Activated T-cell treated with anti-CD3 and anti-CD28 coated beads, Interleukin-2, amount 50 U/mL, for 1 hour (primary cell): ENCODE results near the gene SPON1.

ENCODE experiments used
- DNase-seq: peaks from one replicate; pipeline ENCODE4 v3.0.0-alpha.2; 2020

The SPON1 gene

DNA sequence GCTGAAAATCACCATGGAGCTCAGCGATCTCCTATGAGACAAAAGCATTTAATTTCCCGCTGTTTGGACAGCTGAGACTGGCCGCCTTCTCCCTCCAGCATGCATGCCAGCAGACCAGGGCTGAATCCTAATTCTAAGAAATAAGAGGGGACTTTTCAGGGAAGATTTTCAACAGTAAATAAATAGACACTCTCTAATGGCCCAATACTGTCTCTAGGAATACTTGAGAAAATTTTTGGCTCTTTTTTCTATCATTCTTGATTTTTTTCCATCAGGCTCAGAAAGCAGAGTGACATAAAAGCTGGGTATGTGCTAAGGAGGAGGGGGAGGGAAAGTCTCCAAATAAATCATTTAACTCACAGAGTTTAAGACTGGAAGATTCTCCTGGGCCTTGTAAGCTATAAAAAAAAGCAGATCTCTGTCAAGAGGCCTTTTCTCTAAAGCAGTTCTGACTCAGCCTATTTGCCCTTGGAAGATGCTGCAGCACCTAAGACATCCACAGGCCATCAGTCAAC is 17.6 kb upstream of the SPON1 start:
- no peak for DNase-seq

GRCh38 chr11:13947379-13947778 is 15.1 kb upstream of the SPON1 start:
- no peak for DNase-seq

GRCh38 chr11:13949876-13950275 is 12.6 kb upstream of the SPON1 start:
- no peak for DNase-seq

DNA sequence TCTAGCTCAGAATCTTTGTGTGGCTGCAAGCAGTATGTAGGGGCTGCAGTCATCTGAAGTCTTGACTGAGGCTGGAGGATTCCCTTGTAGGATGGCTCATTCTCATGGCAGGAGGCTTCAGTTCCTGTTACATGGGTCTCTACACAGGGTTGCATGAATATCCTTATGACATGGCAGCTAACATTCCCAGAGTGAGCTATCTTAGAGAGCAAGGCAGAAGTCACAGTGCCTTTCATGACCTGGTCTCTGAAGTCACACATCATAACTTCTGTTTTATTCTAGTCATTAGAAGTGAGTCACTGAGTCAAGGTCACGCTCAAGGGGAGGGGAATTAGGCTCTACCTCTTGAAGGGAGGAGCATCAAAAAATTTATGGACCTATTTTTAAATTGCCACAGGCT is 10.3 kb upstream of the SPON1 start:
- no peak for DNase-seq

DNA sequence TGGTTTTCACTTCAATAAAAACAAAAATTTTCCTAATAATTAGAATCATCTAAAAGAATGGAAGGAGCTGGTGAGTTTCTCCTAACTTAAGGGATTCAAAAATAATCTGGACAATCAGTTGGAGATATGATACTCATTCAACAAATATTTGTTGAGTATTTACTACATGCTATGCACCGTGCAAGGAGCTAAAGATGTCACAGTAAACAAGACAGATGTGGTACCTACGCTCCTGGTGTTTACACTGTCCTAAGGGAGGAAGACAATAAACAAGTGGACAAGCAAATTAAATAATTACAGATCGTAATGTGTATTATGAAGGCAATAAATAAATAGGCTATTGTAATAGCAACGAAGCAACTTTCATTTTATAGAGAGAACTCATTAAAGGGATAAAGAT is 9.9 kb upstream of the SPON1 start:
- no peak for DNase-seq

GRCh38 chr11:13954591-13954990 is 7.9 kb upstream of the SPON1 start:
- DNase-seq, result no peak

DNA sequence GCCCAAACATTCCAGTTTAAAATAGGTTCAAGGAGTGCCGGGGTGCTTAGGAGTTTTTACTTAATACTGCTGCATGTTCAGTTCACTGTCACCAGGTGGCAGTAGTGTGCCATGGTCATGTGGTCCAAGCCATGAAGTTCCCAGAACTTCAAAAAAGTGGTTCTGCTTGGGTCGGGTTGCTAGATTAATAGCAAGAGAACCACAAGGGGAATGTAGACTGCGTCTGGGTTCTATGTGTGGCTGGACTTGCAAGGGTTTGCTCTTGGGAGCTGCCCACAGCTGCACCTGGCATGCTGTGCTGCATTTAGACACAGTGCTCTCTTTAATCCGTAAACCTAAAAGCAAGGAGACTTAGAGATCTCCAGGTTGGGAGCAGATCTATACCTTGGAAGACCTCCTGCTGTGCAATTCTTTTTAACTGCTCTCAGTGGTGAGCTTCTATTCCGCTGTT is 6.5 kb upstream of the SPON1 start:
- DNase-seq, result peak; percentile 56

- DNase-seq, result no peak
Observed at GRCh38 chr11:13956988-13957387, 5.5 kb upstream of the SPON1 start.

DNA sequence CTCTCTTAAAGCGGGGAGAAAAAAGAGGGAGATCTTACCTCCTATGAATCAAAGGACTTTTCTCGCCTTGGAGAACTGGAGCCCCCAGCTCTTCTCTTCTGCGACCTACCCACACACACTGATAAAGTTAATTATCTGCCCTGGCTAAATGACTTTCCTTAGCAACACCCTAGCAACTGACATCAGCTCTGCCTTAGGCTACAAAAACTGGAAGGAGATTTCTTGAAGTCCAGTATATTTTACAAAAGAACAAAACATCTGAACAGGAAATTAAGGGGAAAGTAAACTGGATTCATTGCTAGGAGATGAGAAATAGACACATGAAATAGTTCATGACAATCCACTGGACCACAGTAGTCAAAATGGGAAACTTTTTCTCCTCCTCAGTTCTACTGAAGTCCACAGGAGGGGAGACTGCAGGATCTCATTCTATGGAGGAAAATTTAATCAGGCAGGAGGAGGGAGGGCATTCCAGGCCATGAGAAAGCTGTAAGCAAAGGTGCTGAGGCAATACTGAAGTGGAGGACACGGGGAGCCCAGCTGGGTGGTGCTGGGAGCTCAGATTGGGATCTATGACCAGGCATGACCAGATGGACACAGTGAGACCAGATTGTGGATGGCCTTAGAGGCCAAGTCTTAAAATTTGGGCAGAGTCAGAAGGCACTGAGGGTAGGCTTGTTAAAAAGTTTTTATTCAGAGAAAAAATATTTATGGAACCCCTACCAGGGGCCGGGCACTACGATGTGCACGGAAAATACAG is 3.7 kb upstream of the SPON1 start:
- DNase-seq, result no peak

DNA sequence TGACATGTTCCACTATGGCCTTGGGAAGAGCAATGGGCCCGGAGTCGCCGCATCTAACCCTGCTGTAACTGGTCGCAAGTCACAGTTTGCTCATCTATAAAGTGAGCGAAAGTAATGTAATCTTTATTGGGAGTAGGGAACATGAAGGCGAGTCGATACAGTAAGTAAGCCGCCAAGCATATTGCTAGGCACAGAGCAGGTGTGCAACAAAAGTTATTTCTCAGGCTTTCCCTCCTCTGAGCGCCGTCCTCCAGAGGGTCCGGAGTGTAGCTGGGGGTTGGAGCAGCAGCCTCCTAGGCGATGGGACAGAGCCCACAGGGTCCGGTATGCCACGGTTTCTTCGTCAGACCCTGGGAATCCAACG is 343 bp upstream of the SPON1 start:
- DNase-seq, result no peak

- DNase-seq, result peak; percentile 53
Observed at GRCh38 chr11:13963169-13963948, 836 bp downstream of the SPON1 start.

DNA sequence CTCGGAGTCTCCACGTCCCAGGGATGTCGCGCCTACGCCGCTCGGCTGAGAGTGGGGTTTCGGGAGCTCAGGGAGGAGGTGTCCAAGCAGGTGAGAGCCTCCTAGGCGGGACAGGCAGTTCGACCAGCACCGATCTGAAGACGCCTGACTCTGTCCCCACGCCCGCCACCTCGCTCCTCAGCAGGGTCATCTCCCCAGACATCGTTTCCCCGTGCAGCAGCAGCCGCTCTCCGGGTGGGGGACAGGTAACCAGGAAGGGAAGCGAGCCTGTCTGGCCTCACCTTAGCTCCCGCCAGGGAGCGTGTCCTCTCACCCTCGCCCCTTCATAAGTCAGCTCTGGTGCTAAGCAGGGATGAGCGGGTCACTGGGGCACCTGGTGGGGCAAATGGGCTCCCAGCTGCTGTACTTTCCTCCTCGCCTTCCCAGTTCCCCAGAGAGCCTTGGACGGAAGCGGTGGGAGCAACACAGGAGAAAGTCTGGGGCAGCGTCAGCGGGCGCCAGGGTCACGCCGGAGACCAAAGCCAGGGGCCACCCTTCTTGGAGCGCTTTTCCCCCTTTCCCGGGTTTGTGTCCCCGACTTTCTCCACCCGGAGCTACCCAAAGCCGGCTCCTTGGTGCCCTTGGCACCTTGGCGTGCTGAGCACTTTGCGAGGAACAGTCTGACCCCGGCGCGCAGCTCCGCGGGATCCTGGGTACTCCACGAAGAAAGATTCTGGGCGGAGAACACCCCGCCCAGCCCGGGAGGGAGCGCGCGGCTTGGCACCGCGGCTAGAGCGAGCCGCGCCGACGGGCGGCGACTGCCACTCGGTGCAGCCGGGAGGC is 1.6 kb downstream of the SPON1 start:
- DNase-seq, result peak; percentile 33

- no peak for DNase-seq
Observed at GRCh38 chr11:13964771-13965074, 2.2 kb downstream of the SPON1 start.

DNA sequence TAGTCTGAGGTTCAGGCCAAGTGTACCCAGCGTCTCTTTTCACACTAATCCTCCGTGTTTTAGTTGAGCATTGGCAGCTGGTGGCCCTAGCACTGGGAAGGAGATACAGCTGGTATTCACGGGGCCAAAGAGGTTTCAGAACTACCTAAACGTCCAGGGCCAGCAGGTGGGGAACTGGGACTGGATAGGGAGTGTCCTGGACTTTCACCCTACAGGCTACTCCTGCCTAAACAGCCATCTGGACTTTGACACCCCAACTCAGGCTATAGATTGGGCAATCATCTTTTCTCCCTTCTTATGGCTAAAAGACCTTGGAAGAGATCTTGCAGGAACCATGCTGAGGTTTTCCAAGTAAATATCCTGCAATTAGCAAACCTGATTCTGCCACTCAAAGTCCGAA is 2.8 kb downstream of the SPON1 start:
- DNase-seq, result no peak

DNA sequence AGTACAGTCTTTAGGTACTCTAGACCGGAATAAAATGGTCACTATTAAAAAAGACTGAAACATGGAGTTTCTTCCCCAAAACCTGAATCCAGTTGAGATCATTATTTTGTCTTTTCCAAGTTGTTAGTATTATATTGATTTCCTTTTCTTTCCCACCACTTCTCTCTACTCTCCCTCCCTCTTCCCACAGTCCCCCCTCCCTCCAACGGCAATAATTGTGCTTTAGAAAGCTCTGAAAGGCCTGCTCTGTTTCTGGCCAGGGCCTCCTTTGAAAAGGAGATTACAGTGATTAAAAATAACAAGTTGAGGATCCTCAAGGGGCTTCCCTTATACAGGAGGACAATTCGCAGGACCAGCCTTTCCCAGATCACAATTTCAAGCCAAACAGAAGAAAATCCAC is 3.5 kb downstream of the SPON1 start:
- DNase-seq, result no peak

DNA sequence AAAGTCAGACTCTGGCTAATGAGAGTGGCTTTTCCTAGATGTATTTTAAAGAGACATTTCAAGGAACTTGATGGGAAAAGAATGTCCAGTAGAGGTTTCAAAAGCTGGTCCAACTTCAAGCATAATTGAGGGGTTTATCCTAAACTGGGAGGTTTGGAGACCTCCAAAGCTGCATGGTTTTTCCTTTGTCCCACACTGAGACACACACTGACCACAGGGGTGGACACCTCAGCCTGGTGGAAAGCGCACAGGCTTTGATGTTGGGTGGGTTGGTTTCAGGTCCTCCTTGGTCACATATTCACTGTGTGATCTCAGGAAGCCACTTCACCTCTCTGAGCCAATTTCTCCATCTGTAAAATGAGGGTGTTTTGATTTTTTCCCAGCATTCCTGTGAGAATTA is 4.0 kb downstream of the SPON1 start:
- DNase-seq, result no peak

- DNase-seq, result peak; percentile 23
Observed at GRCh38 chr11:13970986-13971385, 8.5 kb downstream of the SPON1 start.

DNA sequence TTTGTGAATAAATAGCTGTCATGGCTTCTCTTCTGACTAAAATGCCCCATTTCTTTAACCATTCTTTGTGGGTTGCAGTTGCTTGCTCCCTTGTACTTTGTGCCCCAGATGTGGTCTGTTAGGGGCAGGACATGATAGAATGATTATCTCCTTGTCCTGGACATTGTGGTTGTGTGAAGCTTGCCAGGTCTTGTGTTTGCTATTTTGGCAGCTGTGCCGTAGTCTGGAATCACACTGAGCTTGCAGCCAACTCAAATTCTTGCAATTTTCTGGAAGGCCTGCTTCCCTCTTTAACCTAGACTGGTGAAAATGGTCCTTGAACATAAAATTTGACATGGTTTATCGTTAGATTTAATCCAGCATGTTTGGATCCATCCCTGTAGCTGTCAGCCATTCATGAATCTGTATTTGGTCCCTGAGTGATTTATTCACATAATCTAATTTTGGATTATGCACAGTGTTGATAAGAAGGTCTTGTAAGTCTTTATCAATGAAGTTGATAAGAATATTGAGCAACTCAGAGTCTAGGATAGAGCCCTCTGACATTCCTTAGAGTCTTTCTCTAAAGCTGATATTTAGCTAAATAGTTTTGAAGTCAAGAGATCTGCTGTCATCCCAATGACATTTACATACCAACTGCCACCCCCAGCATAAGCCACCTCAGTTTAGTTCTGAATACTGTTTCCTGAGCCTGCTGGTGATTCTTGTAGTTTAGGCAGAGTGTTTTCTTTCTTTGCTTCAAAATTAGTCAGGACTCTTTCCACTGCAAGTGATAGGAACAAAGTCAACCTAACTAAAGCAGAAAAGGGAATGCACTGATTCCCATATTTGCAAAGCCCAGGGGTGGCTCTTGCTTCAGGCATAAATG is 9.8 kb downstream of the SPON1 start:
- DNase-seq, result no peak

- DNase-seq, result no peak
Observed at GRCh38 chr11:13972944-13973343, 10.4 kb downstream of the SPON1 start.

- DNase-seq, result no peak
Observed at GRCh38 chr11:13974631-13975030, 12.1 kb downstream of the SPON1 start.

DNA sequence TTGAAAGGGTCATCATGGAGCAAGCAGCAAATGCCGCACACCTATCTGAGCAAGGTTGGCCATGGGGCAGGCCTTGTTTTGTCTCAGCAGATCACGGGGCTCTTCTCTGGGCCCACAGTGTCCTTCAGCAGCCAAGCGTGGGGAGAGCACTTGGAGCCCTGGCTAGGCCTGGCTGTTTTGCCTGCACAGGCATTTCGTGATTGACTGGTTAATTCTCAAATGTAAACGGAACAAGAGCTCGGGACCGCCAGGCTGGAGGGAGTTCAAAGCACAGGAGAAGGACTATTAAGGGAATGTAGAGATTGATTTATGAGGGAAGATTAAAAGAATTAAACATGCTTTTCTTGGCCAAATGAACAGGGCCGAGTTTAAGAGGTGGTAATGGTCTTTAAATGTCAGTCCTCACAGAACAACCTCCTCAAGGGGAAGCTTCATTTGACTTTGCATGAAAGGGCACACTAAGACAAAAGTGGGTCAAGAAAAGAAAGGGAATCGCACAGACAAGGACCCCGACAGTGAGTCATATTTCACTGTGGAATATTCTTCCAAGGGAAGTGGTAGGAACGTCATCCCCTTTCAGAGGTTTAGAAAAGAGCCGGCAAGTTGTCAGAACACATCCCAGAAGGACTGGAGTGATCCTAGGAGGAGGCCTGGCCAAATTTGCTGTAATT is 20.7 kb downstream of the SPON1 start:
- no peak for DNase-seq
